ENCODE measurements around the gene GRIN2D. TPM values are rescaled to one million over a fixed set of nuclear protein-coding genes. Genes with fewer than 3 reads are reported as not detected.

The GRIN2D gene
- total RNA-seq, 2 experiments from 2014 or later: 0.14 to 0.17 TPM

GRCh38 chr19:48415395-48415794 lies 21.9 kb downstream of the GRIN2D start:
- H3K4me1 Mint-ChIP-seq: peaks cover 23% of the 10 kb centered on the region
- H3K9me3 Mint-ChIP-seq: no peaks in the 10 kb centered on the region
- POLR2A ChIA-PET: interaction anchor here (0.7 kb wide), 1 partner anchor 14 kb away, joined by 3 read pairs; no protein-coding TSS in a partner anchor
- no peaks in the 10 kb centered on the region for H3K36me3 Mint-ChIP-seq
- H3K27me3 Mint-ChIP-seq: peaks cover 27% of the 10 kb centered on the region
- ATAC-seq (ENCODE audit: low read depth) (peak; percentile 31), DNase-seq (peak; percentile 77)
- H3K4me3 Mint-ChIP-seq: peak overlapping the region; percentile 82
- no peak overlapping the region for H3K27ac Mint-ChIP-seq

GRCh38 chr19:48415806-48416221 lies 22.3 kb downstream of the GRIN2D start:
- Mint-ChIP-seq H3K4me3 (peak overlapping the region; percentile 82), H3K27me3 (peaks cover 27% of the 10 kb centered on the region), H3K9me3 (no peaks in the 10 kb centered on the region), H3K4me1 (peaks cover 23% of the 10 kb centered on the region), H3K36me3 (no peaks in the 10 kb centered on the region), H3K27ac (no peak overlapping the region)
- POLR2A ChIA-PET: interaction anchor here (1.5 kb wide), 1 partner anchor 53 kb away, joined by 3 read pairs; no protein-coding TSS in a partner anchor
- ATAC-seq (ENCODE audit: low read depth) (peak; percentile 9), DNase-seq (no peak)

GRCh38 chr19:48417421-48417820 lies 24.0 kb downstream of the GRIN2D start:
- H3K4me1 Mint-ChIP-seq: peaks cover 23% of the 10 kb centered on the region
- POLR2A ChIA-PET: interaction anchor here (0.6 to 1.5 kb wide), 2 partner anchors 15 to 55 kb away, joined by 3 to 4 read pairs; no protein-coding TSS in a partner anchor
- no peaks in the 10 kb centered on the region for H3K9me3 Mint-ChIP-seq
- peaks cover 27% of the 10 kb centered on the region for H3K27me3 Mint-ChIP-seq
- DNase-seq (no peak), ATAC-seq (ENCODE audit: low read depth) (no peak)
- H3K27ac Mint-ChIP-seq: no peak overlapping the region
- no peak overlapping the region for H3K4me3 Mint-ChIP-seq
- H3K36me3 Mint-ChIP-seq: no peaks in the 10 kb centered on the region

DNA sequence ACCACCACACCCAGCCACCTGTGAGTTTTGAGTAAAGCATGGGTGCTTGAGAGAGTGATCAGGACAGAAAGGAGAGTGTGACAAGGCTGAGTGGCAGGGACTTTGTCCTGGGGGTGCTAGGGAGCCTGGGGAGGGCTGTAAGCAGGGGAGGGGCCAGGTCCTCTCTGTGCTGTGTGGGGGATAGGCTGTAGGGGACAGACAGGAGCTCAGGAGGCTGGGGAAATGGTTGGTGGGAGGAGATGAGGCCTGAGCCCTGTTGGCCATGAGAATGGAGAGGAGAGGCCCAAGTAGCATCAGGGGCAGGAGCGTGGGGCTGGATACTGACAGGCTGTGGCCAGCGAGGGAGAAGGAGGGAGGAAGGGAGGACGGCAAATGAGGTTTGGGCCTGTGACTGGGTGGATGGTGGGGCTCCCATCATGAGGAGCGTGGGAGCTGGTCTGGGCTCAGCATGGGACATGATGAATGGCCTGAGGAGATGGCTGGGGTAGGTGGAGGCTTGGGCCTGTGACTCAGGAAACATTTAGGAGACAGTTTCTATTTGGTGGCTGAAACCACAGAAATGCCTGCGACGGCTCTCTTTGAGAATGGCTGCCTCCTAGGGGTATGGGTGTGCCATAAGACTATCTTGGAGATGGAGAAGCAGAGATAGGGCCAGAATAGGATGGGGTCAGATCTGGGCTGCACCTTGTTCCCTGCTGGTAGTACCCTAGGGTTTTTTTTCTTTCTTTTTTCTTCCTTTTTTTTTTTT lies 25.0 kb downstream of the GRIN2D start:
- peaks cover 23% of the 10 kb centered on the region for H3K4me1 Mint-ChIP-seq
- peak overlapping the region; percentile 85 for H3K4me3 Mint-ChIP-seq
- ATAC-seq (ENCODE audit: low read depth) (peak; percentile 27), DNase-seq (no peak)
- no peaks in the 10 kb centered on the region for H3K36me3 Mint-ChIP-seq
- peaks cover 27% of the 10 kb centered on the region for H3K27me3 Mint-ChIP-seq
- POLR2A ChIA-PET: interaction anchor here (0.6 to 2.2 kb wide), 3 partner anchors 14 to 59 kb away, joined by 3 to 5 read pairs (median 4); no protein-coding TSS in a partner anchor
- no peaks in the 10 kb centered on the region for H3K9me3 Mint-ChIP-seq
- peak overlapping the region; percentile 89 for H3K27ac Mint-ChIP-seq

DNA sequence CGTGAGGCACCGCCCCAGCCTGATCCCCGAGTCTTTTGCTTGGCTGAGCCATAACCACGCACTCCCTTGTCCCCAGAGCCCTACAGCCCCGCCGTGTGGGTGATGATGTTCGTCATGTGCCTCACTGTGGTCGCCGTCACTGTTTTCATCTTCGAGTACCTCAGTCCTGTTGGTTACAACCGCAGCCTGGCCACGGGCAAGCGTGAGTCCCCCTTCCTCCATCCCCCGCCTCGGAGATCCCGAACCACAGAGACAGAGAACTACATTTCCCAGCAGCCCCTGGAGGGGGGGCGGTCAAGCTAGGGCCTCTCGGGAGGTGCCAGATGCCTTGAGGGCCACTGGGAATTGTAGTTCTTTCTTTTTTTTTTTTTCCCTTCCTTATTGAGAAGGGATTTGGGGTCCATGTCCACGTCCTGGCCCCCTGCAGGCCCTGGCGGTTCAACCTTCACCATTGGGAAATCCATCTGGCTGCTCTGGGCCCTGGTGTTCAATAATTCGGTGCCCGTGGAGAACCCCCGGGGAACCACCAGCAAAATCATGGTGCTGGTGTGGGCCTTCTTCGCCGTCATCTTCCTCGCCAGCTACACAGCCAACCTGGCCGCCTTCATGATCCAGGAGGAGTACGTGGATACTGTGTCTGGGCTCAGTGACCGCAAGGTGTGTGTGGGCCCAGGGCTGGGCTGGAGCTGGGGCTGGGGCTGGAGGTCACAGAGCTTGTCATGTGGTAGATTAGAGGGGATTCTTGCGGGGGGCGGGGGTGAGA lies 25.9 kb downstream of the GRIN2D start:
- POLR2A ChIA-PET: interaction anchor here (2.2 kb wide), 1 partner anchor 16 kb away, joined by 5 read pairs; no protein-coding TSS in a partner anchor
- H3K36me3 Mint-ChIP-seq: no peaks in the 10 kb centered on the region
- peak overlapping the region; percentile 89 for H3K27ac Mint-ChIP-seq
- H3K4me3 Mint-ChIP-seq: peak overlapping the region; percentile 85
- H3K27me3 Mint-ChIP-seq: peaks cover 21% of the 10 kb centered on the region
- no peaks in the 10 kb centered on the region for H3K9me3 Mint-ChIP-seq
- H3K4me1 Mint-ChIP-seq: peaks cover 17% of the 10 kb centered on the region
- ATAC-seq (ENCODE audit: low read depth) (peak; percentile 83), DNase-seq (peak; percentile 73)

- POLR2A ChIA-PET: no interaction called here
- peaks cover 10% of the 10 kb centered on the region for H3K27me3 Mint-ChIP-seq
- no peaks in the 10 kb centered on the region for H3K9me3 Mint-ChIP-seq
- no peak overlapping the region for H3K4me3 Mint-ChIP-seq
- H3K36me3 Mint-ChIP-seq: no peaks in the 10 kb centered on the region
- H3K27ac Mint-ChIP-seq: no peak overlapping the region
- DNase-seq: no peak
- no peak for ATAC-seq (ENCODE audit: low read depth)
- H3K4me1 Mint-ChIP-seq: peaks cover 18% of the 10 kb centered on the region
Observed at GRCh38 chr19:48421548-48421947, 28.1 kb downstream of the GRIN2D start.

- Mint-ChIP-seq H3K9me3 (no peaks in the 10 kb centered on the region), H3K27ac (no peak overlapping the region), H3K4me3 (peak overlapping the region; percentile 4), H3K36me3 (peaks cover under 1% of the 10 kb centered on the region), H3K27me3 (peaks cover 11% of the 10 kb centered on the region), H3K4me1 (peaks cover 5% of the 10 kb centered on the region)
- POLR2A ChIA-PET: interaction anchor here (0.7 kb wide), 3 partner anchors 21 to 1247 kb away, joined by 3 to 6 read pairs (median 4); partner anchors contain the start of gene GRWD1
- ATAC-seq (ENCODE audit: low read depth) (peak; percentile 30), DNase-seq (no peak)
Observed at GRCh38 chr19:48424694-48425219, 31.3 kb downstream of the GRIN2D start.

DNA sequence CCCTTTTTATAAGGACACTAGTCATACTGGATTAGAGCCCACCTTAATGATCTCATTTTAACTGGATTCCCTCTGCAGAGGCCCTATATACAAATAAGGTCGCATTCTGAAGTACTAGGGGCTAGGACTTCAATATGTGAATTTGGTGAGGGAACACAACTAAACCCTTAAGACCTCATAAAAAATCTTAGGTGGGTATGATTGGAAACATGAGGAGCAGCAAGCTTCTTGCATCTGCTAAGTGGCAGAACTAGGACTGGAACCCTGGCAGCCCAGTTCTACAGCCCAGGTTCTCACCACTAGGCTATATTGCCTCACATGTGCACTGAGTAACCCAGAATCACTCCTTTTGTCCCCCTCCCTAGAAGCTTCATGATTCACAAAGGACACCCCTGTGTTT lies 35.2 kb downstream of the GRIN2D start:
- DNase-seq (no peak), ATAC-seq (ENCODE audit: low read depth) (no peak)
- Mint-ChIP-seq H3K36me3 (peaks cover 1% of the 10 kb centered on the region), H3K27me3 (peaks cover 9% of the 10 kb centered on the region), H3K9me3 (no peaks in the 10 kb centered on the region), H3K4me3 (no peak overlapping the region), H3K4me1 (peaks cover 6% of the 10 kb centered on the region), H3K27ac (no peak overlapping the region)
- POLR2A ChIA-PET: no interaction called here

DNA sequence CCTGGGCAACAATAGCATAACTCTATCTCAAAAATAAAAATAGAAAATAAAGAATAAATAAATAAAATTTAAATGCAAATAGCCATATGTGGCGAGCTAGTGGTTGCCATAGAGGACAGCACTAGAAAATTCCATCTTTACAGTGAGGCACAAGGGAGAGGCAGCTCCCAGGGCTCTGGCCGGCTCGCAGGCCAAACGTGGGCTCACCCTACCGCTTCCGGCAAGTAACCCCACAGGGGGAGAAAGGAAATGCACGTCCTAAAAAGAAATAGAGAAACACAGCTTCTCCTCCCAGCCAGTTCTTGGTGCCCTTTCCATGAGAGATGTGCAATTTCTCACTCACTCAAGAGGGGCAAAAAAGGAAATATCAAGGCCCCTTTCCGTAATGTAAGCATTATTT lies 39.9 kb downstream of the GRIN2D start:
- no peak for DNase-seq
- POLR2A ChIA-PET: no interaction called here

GRCh38 chr19:48436586-48436985 lies 43.1 kb downstream of the GRIN2D start:
- ATAC-seq (ENCODE audit: low read depth) (no peak), DNase-seq (no peak)
- POLR2A ChIA-PET: no interaction called here
- H3K9me3 Mint-ChIP-seq: no peaks in the 10 kb centered on the region
- H3K4me1 Mint-ChIP-seq: peaks cover 1% of the 10 kb centered on the region
- H3K4me3 Mint-ChIP-seq: no peak overlapping the region
- peaks cover 24% of the 10 kb centered on the region for H3K27me3 Mint-ChIP-seq
- H3K27ac Mint-ChIP-seq: no peak overlapping the region
- no peaks in the 10 kb centered on the region for H3K36me3 Mint-ChIP-seq

More for the DNA sequence above, 39.9 kb downstream of the GRIN2D start:
- Mint-ChIP-seq H3K27me3 (peaks cover 17% of the 10 kb centered on the region), H3K4me1 (peaks cover 1% of the 10 kb centered on the region), H3K36me3 (peaks cover 1% of the 10 kb centered on the region), H3K4me3 (no peak overlapping the region), H3K9me3 (no peaks in the 10 kb centered on the region), H3K27ac (no peak overlapping the region)
- ATAC-seq (ENCODE audit: low read depth): peak; percentile 39

DNA sequence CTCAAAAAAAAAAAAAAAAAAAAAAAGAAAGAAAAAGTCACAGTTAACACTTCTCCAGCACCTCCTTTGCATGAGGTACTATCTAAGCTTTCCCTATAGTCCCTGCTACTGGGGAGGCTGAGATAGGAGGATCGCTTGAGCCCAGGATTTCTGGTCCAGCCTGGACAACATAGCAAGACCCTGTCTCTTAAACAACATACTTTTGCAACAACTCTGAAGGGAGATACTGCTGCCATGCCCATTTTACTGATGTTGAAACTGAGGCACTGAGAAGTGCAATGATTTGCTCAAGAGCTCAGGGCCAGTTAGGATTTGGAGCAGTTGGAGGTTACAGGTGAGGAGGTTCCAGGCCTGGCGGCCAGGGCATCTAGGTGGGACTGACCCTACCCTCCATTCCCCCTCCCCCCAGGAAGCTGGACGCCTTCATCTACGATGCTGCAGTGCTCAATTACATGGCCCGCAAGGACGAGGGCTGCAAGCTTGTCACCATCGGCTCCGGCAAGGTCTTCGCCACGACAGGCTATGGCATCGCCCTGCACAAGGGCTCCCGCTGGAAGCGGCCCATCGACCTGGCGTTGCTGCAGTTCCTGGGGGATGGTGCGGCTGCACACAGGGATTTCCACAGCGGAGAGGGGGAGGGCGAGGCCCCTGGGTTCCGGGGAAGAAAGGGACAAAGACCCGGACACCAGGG lies 48.0 kb downstream of the GRIN2D start:
- peaks cover 15% of the 10 kb centered on the region for H3K4me1 Mint-ChIP-seq
- POLR2A ChIA-PET: no interaction called here
- peak overlapping the region; percentile 47 for H3K4me3 Mint-ChIP-seq

DNA sequence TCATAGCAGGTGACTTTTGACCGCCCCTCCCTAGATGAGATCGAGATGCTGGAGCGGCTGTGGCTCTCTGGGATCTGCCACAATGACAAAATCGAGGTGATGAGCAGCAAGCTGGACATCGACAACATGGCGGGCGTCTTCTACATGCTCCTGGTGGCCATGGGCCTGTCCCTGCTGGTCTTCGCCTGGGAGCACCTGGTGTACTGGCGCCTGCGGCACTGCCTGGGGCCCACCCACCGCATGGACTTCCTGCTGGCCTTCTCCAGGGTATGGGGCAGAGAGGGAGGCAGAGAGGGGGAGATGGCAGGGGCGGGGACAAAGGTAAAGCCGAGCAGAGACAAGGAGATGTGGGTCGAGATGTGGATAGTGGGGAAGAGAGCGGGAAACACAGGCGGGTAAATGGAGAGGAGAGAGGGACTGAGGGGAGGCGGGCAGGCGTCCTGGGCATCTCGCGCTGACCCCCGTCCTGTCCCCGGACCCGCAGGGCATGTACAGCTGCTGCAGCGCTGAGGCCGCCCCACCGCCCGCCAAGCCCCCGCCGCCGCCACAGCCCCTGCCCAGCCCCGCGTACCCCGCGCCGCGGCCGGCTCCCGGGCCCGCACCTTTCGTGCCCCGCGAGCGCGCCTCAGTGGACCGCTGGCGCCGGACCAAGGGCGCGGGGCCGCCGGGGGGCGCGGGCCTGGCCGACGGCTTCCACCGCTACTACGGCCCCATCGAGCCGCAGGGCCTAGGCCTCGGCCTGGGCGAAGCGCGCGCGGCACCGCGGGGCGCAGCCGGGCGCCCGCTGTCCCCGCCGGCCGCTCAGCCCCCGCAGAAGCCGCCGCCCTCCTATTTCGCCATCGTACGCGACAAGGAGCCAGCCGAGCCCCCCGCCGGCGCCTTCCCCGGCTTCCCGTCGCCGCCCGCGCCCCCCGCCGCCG lies 48.9 kb downstream of the GRIN2D start:
- Mint-ChIP-seq H3K4me3 (peak overlapping the region; percentile 44), H3K36me3 (peaks cover 2% of the 10 kb centered on the region), H3K27ac (no peak overlapping the region), H3K4me1 (peaks cover 17% of the 10 kb centered on the region), H3K27me3 (peaks cover 26% of the 10 kb centered on the region), H3K9me3 (no peaks in the 10 kb centered on the region)
- POLR2A ChIA-PET: no interaction called here
- DNase-seq (no peak), ATAC-seq (ENCODE audit: low read depth) (no peak)

More for the DNA sequence above, 48.0 kb downstream of the GRIN2D start:
- DNase-seq: no peak
- no peak for ATAC-seq (ENCODE audit: low read depth)
- H3K36me3 Mint-ChIP-seq: peaks cover 1% of the 10 kb centered on the region
- H3K9me3 Mint-ChIP-seq: no peaks in the 10 kb centered on the region
- no peak overlapping the region for H3K27ac Mint-ChIP-seq
- H3K27me3 Mint-ChIP-seq: peaks cover 33% of the 10 kb centered on the region

All from activated naive CD8-positive, alpha-beta T cell treated with anti-CD3 and anti-CD28 coated beads, Interleukin-2, amount 10 ng/mL, durations not matched to agents 7 days and 5 days (primary cell).